Fibroblast of lung (primary cell): ENCODE measurements around the gene CHTF18. TPM values are rescaled to one million over a fixed set of nuclear protein-coding genes. Genes with fewer than 3 reads are reported as not detected.

Experiments
- DNase-seq, 2 donors: peaks; one replicate each; pipeline versions ENCODE4 v3.0.0 to v3.0.0-alpha.2; 2010; ENCODE audit warnings: low read depth in 2 of 2
- H2AFZ ChIP-seq: 2 replicates; pipeline ENCODE4 v1.5.1; 2012; ENCODE audit warnings: low read length, control low read depth, inconsistent platforms
- H3K27ac ChIP-seq: 2 replicates; pipeline ENCODE4 v1.5.1; 2011; ENCODE audit warnings: low read length, control low read depth; ENCODE audit not compliant: insufficient read depth
- H3K27me3 ChIP-seq: 2 replicates; pipeline ENCODE4 v1.5.1; 2011; ENCODE audit warnings: mild to moderate bottlenecking, low read length; ENCODE audit not compliant: control insufficient read depth, insufficient read depth
- H3K36me3 ChIP-seq: 2 replicates; pipeline ENCODE4 v1.5.1; 2011; ENCODE audit warnings: low read length; ENCODE audit not compliant: control insufficient read depth, insufficient read depth
- H3K4me1 ChIP-seq: 2 replicates; pipeline ENCODE4 v1.5.1; 2011; ENCODE audit warnings: low read length; ENCODE audit not compliant: control insufficient read depth, insufficient read depth; ENCODE audit errors: extremely low read depth
- H3K4me2 ChIP-seq: 2 replicates; pipeline ENCODE4 v1.5.1; 2011; ENCODE audit warnings: low read length, control low read depth; ENCODE audit not compliant: insufficient read depth; ENCODE audit errors: extremely low read depth
- H3K4me3 ChIP-seq, 4 experiments: fragments of 200-600 bp in 1 of 4; sonication (generic) in 1 of 4; replicated peaks in 1 of 4; 2 replicates each; pipeline ENCODE4 v1.5.1; 2011 to 2016; ENCODE audit warnings: low read length in 4 of 4, low read depth in 3 of 4, mild to moderate bottlenecking in 3 of 4, control low read depth in 2 of 4, inconsistent platforms in 1 of 4, mixed read lengths in 1 of 4; ENCODE audit not compliant: insufficient read depth in 1 of 4; ENCODE audit errors: control extremely low read depth in 1 of 4
- H3K79me2 ChIP-seq: 2 replicates; pipeline ENCODE4 v1.5.1; 2012; ENCODE audit warnings: mild to moderate bottlenecking, low read length, inconsistent platforms; ENCODE audit not compliant: control insufficient read depth, insufficient read depth
- H3K9ac ChIP-seq: 2 replicates; pipeline ENCODE4 v1.5.1; 2011; ENCODE audit warnings: mild to moderate bottlenecking, low read length, control low read depth; ENCODE audit not compliant: insufficient read depth
- H3K9me3 ChIP-seq: 2 replicates; pipeline ENCODE4 v1.5.1; 2012; ENCODE audit warnings: low read depth, low read length; ENCODE audit not compliant: control insufficient read depth, insufficient read depth
- H4K20me1 ChIP-seq: 2 replicates; pipeline ENCODE4 v1.5.1; 2011; ENCODE audit warnings: low read length; ENCODE audit not compliant: control insufficient read depth, insufficient read depth; ENCODE audit errors: extremely low read depth
- EZH2 ChIP-seq: IDR thresholded peaks from 2 replicates; pipeline ENCODE4 v1.5.1; 2012; ENCODE audit warnings: low read length, control low read depth, mild to moderate bottlenecking; ENCODE audit errors: missing control alignments
- polyA plus RNA-seq, 2 donors: library from polyadenylated mRNA; depleted of rRNA in 1 of 2; stranded (reverse) in 1 of 2; unstranded in 1 of 2; fragments of >200 nt; gene quantifications; 2 replicates each; pipeline ENCODE4 v1.2.1, GENCODE V29; 2011 to 2012; ENCODE audit warnings: missing spikeins in 1 of 2
- total RNA-seq: library from RNA; depleted of rRNA; stranded (reverse); fragments of >200 nt; gene quantifications from 2 replicates; pipeline ENCODE4 v1.2.1, GENCODE V29; 2014
- TF ChIP-seq, protein P1 (sequence below), 2 donors: IDR thresholded peaks in 1 of 2; conservative IDR thresholded peaks in 1 of 2; 1 replicate in 1 of 2; 2 replicates in 1 of 2; pipeline ENCODE4 v1.5.1; 2011 to 2012; ENCODE audit warnings: low read length in 2 of 2, control low read depth in 1 of 2, inconsistent platforms in 1 of 2, low read depth in 1 of 2, mild to moderate bottlenecking in 1 of 2

The CHTF18 gene
- total and polyA plus RNA-seq, 2 donors (not counting 1 experiment from before 2014, with no cell fraction given), result 1.1 to 4.3 TPM

DNA sequence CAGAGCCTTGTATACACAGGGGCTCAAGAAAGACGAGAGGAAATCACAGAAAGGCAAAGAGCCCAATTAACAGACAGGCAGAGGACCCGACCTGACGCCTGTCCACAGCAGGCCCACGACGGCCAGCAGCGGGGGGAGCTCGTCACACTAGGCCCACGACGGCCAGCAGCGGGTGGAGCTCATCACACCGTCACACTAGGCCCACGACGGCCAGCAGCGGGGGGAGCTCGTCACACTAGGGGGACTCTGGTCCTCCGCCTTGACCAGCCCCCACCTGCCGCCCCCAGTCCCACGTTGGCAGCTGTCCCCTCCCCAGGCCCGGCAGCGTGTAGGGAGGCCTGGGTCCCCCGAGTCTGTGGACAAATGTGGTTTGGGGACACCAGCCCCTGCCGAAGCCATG lies 35.8 kb downstream of the CHTF18 start:
- TF ChIP-seq, protein P1, sequence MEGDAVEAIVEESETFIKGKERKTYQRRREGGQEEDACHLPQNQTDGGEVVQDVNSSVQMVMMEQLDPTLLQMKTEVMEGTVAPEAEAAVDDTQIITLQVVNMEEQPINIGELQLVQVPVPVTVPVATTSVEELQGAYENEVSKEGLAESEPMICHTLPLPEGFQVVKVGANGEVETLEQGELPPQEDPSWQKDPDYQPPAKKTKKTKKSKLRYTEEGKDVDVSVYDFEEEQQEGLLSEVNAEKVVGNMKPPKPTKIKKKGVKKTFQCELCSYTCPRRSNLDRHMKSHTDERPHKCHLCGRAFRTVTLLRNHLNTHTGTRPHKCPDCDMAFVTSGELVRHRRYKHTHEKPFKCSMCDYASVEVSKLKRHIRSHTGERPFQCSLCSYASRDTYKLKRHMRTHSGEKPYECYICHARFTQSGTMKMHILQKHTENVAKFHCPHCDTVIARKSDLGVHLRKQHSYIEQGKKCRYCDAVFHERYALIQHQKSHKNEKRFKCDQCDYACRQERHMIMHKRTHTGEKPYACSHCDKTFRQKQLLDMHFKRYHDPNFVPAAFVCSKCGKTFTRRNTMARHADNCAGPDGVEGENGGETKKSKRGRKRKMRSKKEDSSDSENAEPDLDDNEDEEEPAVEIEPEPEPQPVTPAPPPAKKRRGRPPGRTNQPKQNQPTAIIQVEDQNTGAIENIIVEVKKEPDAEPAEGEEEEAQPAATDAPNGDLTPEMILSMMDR (conservative IDR thresholded peaks at IDR 0.05 in 1 of 2, IDR thresholded peaks at IDR 0.05 in 1 of 2; ENCODE audit: low read depth in 1 of 2, low read length in 2 of 2), result no peak
- no peak for TF ChIP-seq EZH2
- no peak for DNase-seq
- Histone ChIP-seq H3K36me3 (no peaks in the 10 kb centered on the region), H3K27ac (no peak overlapping the region), H3K4me1 (no peaks in the 10 kb centered on the region), H3K9ac (no peak overlapping the region), H3K9me3 (no peaks in the 10 kb centered on the region), H2AFZ (no peak overlapping the region), H3K27me3 (no peaks in the 10 kb centered on the region), H3K4me2 (no peak overlapping the region), H3K79me2 (no peaks in the 10 kb centered on the region), H3K4me3 (no peak overlapping the region), H4K20me1 (no peaks in the 10 kb centered on the region)

DNA sequence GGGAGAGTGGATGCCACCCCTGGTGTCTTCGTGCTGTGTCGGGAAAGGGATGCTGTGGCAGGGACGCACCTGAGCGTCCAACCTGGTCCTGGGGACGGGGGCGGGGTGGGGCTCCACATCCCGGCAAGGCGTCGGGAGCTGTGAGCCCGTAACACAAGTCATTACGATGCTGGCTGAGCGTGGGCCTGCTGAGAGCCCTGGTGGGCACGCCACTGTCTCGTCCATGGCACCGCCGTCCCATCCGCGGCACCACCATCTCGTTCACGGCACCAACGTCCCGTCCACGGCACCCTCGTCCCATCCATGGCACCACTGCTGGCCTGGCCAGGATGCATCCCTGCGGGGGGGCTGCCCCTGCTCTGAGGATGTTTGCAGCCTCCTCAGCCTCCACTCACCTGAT lies 36.2 kb downstream of the CHTF18 start:
- TF ChIP-seq, protein P1 (conservative IDR thresholded peaks at IDR 0.05 in 1 of 2, IDR thresholded peaks at IDR 0.05 in 1 of 2; ENCODE audit: low read depth in 1 of 2, low read length in 2 of 2), result no peak
- no peak for TF ChIP-seq EZH2
- DNase-seq, result no peak
- H3K9me3 ChIP-seq, result no peaks in the 10 kb centered on the region
- no peak overlapping the region for H3K27ac ChIP-seq
- H3K4me3 ChIP-seq, result no peak overlapping the region
- no peak overlapping the region for H3K4me2 ChIP-seq
- no peak overlapping the region for H2AFZ ChIP-seq
- no peaks in the 10 kb centered on the region for H3K27me3 ChIP-seq
- no peaks in the 10 kb centered on the region for H3K4me1 ChIP-seq
- H4K20me1 ChIP-seq, result no peaks in the 10 kb centered on the region
- no peaks in the 10 kb centered on the region for H3K36me3 ChIP-seq
- no peaks in the 10 kb centered on the region for H3K79me2 ChIP-seq
- H3K9ac ChIP-seq, result no peak overlapping the region

DNA sequence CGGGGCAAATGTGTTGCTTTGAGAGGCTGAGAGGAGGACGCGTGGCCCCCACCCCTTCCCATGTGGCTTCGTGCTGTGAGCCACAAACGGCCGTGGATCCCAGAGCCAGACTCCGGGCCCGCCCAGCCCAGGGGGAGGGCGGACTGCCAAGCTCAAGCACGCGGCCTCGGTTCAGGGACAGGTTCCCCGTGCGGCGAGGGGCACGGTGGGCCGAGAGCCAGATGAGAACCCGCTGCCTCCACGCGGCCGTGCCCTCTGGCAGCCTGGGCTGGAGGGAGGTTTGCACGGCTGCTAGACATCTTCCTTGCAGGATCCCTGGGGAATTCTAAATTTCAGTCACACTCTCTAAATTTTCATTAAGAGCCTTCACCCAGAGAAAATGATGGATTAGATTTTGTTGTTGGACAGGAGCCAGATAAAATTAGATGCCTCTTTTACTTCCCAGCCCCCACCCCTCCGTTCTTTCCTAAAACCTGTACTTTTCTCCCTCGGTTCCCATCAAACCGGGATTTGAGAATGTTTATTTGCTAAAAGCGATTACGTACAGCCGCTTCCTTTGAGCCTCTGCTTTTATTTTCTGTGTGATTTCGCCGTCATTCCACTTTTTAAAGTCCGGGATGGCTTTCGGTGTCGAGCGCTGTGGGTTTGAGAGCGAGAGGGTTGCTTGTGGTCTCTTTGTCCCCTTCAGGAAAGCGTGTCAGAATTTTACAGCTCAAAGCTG lies 37.1 kb downstream of the CHTF18 start:
- Histone ChIP-seq H3K27ac (no peak overlapping the region), H2AFZ (peak overlapping the region; percentile 17), H3K27me3 (no peaks in the 10 kb centered on the region), H3K4me2 (peak overlapping the region; percentile 61), H3K9ac (no peak overlapping the region), H3K36me3 (no peaks in the 10 kb centered on the region), H4K20me1 (no peaks in the 10 kb centered on the region), H3K79me2 (no peaks in the 10 kb centered on the region), H3K9me3 (no peaks in the 10 kb centered on the region), H3K4me1 (no peaks in the 10 kb centered on the region), H3K4me3 (peak overlapping the region in 1 of 4 experiments; percentile 29)
- DNase-seq, result peak in 1 of 2 donors; percentile 34
- TF ChIP-seq, protein P1 (conservative IDR thresholded peaks at IDR 0.05 in 1 of 2, IDR thresholded peaks at IDR 0.05 in 1 of 2; ENCODE audit: low read depth in 1 of 2, low read length in 2 of 2), result no peak
- TF ChIP-seq EZH2, result peak; percentile 40
